ENCODE results near the gene GLRX5.

- no peak for TF ChIP-seq CTCF (IDR thresholded peaks at IDR 0.05)
- no peak for TF ChIP-seq EZH2 (IDR thresholded peaks at IDR 0.05)
Observed at GRCh38 chr14:95533822-95534221, 1.0 kb upstream of the GLRX5 start.

All from neural progenitor cell (in vitro differentiated cells).